HUES64 (cell line): ENCODE results near the gene GAB3.
"Not testable (repeated sequence)": the region's sequence is repeated elsewhere in the genome, so short reads cannot be mapped to it uniquely, and the experiment has no call there.

ENCODE experiments used
- H3K27ac ChIP-seq: 2 replicates; pipeline ENCODE4 v1.7.0; 2013; ENCODE audit warnings: low read depth, low read length, inconsistent platforms
- H3K27me3 ChIP-seq: 2 replicates; pipeline ENCODE4 v1.6.1; 2013; ENCODE audit warnings: mild to moderate bottlenecking, low read length; ENCODE audit not compliant: insufficient read depth
- H3K36me3 ChIP-seq: 2 replicates; pipeline ENCODE4 v1.6.1; 2013; ENCODE audit warnings: mild to moderate bottlenecking, low read length; ENCODE audit not compliant: insufficient read depth
- H3K4me1 ChIP-seq: 2 replicates; pipeline ENCODE4 v1.6.1; 2013; ENCODE audit warnings: mild to moderate bottlenecking, low read length, moderate library complexity; ENCODE audit not compliant: insufficient read depth
- H3K4me3 ChIP-seq: 2 replicates; pipeline ENCODE4 v1.5.1; 2013; ENCODE audit warnings: mild to moderate bottlenecking, low read length, moderate library complexity
- H3K9ac ChIP-seq: 2 replicates; pipeline ENCODE4 v1.6.1; 2013; ENCODE audit warnings: mild to moderate bottlenecking, low read depth, low read length
- H3K9me3 ChIP-seq: 2 replicates; pipeline ENCODE4 v1.6.1; 2013; ENCODE audit warnings: low read depth, low read length; ENCODE audit not compliant: insufficient read depth
- WGBS: fragments of 150-250, 120-280 bp; methylation state at CpG from one replicate; pipeline ENCODE4 v1.1.7; 2013; ENCODE audit warnings: missing lambda C conversion rate; 5-methylcytosine and 5-hydroxymethylcytosine counted together

The GAB3 gene

DNA sequence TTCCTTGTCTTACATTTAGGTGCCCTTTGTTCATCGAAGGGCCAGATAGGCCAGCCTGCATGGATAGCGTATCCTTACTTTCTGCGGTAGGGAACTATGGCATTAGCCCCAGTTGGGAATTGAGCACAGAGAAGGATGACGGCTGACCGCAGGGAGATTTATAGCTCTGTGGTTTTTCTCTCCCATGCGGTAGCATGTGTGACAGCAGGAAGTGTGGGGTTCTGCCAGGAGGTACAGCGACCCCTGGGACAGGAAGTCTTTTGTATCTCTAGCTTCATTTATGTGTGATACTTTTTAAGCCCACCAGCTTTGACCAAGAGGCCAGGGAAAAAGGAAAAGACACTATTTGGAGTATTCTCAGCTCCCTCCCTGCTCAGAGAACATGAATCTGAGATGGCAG is 33.1 kb downstream of the GAB3 start:
- no peaks in the 10 kb centered on the region for H3K4me1 ChIP-seq
- no peaks in the 10 kb centered on the region for H3K36me3 ChIP-seq
- H3K4me3 ChIP-seq = no peak overlapping the region
- no peaks in the 10 kb centered on the region for H3K27me3 ChIP-seq
- H3K9ac ChIP-seq = no peak overlapping the region
- no peaks in the 10 kb centered on the region for H3K9me3 ChIP-seq
- H3K27ac ChIP-seq = no peak overlapping the region
- 85% methylated on average over 6 of the region's 7 CpGs for WGBS

DNA sequence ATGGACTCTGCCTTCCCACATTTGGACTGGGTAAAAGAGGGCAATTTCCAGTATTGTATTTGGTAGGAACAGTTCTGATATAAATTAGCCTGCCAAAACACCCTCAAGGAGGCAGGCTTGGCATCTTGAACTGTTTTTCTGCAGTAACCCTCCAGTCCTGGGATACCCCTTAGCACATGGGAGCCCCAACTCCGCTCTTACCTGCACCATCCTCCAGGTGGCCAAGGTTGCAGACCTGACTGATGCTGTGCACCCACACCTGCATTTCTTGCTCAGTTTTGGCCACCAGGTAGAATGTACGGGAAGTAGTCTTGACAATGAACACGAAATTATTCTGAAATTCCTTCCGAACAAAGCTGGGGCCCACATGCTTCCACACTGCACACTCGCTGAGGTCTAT is 35.1 kb downstream of the GAB3 start:
- Histone ChIP-seq H3K27me3 (no peaks in the 10 kb centered on the region), H3K9me3 (no peaks in the 10 kb centered on the region), H3K36me3 (no peaks in the 10 kb centered on the region), H3K4me3 (no peak overlapping the region), H3K27ac (no peak overlapping the region), H3K9ac (no peak overlapping the region), H3K4me1 (no peaks in the 10 kb centered on the region)
- 93% methylated on average over 5 of the region's 5 CpGs for WGBS

DNA sequence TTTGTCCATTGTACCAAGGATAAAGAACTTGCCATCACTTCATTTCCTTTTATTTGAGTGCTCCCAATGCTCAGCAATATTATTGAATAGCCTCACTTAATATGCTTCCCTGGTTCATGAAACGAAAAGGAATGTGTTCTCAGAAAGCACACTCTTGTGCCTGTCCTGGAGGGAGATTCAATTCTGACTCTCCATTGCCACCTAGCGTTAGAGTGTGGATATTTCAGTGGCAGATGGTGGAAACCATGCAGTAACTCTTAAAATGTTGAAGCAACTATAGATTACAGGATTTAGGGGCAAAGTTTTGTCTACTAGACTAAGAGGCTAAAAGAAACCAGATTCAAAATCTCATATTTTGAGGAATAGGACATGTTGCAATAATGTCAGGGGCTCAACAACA is 36.0 kb downstream of the GAB3 start:
- WGBS = 7% methylated on average over 2 of the region's 2 CpGs

DNA sequence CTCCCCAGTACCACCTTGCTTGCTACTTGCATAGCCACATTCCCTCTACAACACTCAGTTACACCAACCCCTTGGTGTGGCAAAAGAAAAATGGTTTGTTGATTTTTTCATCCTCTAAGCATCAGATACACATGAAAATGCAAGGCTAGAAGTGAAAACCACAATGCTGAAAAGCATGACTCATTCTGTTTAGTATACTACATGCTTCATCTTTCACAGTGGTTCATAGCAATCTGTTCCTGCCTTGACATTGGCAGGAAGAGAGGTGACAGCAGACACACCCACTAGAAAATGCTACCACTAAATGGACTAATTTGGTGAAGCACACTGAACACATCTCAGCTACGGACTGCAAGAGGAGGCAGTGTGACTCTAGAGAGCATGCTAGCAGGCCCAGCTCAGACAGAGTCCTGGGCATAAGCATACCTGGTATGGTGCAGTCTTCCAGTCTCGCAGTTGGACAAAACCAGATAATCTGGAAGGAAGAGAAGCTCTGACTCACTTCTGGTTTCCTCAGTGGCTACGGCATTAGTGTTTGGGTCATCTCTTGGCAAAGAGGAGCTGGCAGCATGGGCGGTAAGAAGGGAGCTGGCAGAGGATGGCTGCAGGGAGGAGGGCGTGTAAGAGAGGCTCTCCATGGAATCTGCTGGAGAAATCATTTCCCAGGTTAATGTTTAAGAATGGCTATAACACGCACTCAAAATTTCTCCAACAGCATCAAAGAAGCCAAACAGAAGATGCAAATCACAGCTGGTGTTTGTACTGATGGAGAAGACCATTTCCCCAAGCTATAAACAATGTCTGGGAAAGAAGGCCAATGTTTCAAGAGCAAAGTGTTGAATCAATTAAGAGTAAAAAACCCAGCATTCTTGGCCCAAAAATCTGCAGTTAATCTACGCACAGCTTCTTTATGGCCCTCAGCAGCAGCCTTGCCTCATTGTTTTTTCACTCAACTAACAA is 37.8 kb downstream of the GAB3 start:
- Histone ChIP-seq H3K9ac (no peak overlapping the region), H3K27me3 (no peaks in the 10 kb centered on the region), H3K4me1 (no peaks in the 10 kb centered on the region), H3K4me3 (no peak overlapping the region), H3K27ac (no peak overlapping the region), H3K9me3 (no peaks in the 10 kb centered on the region), H3K36me3 (no peaks in the 10 kb centered on the region)
- WGBS = 92% methylated on average over 7 of the region's 7 CpGs

More for the DNA sequence above, 36.0 kb downstream of the GAB3 start:
- H3K9me3 ChIP-seq = no peaks in the 10 kb centered on the region
- no peaks in the 10 kb centered on the region for H3K36me3 ChIP-seq
- H3K27me3 ChIP-seq = no peaks in the 10 kb centered on the region
- no peak overlapping the region for H3K9ac ChIP-seq
- no peak overlapping the region for H3K27ac ChIP-seq
- no peak overlapping the region for H3K4me3 ChIP-seq
- H3K4me1 ChIP-seq = no peaks in the 10 kb centered on the region

DNA sequence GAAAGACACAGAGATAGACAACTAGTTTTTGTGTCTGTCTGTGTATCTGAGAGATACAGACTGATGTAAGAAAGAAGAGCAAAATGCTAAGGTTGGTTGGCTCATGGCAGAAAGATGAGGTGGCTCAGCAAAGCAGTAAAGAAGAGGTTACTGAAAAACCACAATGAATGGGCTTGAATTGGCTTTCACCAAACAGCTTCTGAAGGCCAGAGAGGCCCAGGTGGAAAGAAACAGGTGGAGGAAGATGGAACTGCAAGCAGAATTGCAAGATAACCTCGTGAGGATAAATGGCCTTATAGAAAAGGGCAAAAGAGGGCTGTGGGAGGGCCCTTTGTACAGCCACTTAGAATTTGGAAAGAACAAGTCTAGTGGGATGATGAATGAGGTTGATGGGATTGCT is 39.6 kb downstream of the GAB3 start:
- Histone ChIP-seq H3K27ac (no peak overlapping the region), H3K4me1 (no peaks in the 10 kb centered on the region), H3K36me3 (no peaks in the 10 kb centered on the region), H3K4me3 (no peak overlapping the region), H3K27me3 (no peaks in the 10 kb centered on the region), H3K9me3 (no peaks in the 10 kb centered on the region), H3K9ac (no peak overlapping the region)
- 70% methylated on average over 1 of the region's 1 CpG for WGBS

DNA sequence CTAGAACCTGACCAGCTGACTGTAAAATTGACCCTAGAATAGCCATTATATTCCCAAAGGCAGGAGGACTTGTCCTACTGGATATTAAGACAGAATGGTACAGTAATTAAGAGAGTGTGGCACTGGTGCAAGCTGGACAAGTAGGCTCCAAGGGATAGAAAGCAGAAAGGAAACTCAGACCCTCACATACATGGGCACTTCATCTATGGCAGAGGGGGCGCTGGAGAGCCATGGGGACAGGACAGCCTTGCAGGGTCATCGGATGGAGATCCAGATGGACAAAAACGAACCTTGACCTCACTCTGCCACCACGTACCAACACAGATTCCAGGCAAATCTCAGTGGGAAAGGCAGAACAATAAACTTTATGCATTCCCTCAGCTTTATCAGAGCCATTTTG is 40.6 kb downstream of the GAB3 start:
- Histone ChIP-seq H3K4me3 (no peak overlapping the region), H3K27ac (no peak overlapping the region), H3K4me1 (no peaks in the 10 kb centered on the region), H3K36me3 (no peaks in the 10 kb centered on the region), H3K9me3 (no peaks in the 10 kb centered on the region), H3K27me3 (no peaks in the 10 kb centered on the region), H3K9ac (no peak overlapping the region)
- WGBS = 90% methylated on average over 4 of the region's 4 CpGs

DNA sequence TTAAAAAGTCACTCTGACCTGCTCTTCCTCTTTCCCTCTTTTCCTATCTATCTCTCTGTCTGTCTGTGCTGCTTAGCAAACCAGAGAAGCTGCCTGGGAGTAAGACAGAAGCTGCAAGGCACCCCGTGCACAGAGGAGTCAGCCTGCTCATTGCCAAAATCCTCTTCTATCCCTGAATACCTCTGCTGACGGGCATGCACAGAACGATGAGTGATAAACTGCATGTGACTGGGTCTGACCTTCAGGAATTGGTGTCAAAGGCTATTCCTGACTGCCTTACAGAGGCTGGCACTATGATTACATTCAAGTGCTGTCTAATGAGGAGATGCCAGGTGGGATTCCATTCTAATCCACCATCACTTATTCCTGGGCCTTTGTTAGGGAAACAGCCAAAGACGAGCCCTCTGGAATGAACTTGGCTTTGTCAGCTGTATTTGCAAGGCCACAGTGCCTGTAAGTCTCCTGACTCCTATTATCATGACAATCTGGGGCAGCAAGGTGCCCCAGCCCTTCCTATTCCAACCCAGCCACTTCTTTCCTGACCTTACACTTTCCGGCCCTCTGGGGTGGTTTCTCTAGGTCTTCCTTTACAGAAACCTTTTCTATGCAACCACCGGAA is 52.1 kb downstream of the GAB3 start:
- H3K9me3 ChIP-seq = no peaks in the 10 kb centered on the region
- WGBS = 51% methylated on average over 6 of the region's 6 CpGs
- H3K9ac ChIP-seq = no peak overlapping the region
- H3K4me3 ChIP-seq = no peak overlapping the region
- no peaks in the 10 kb centered on the region for H3K27me3 ChIP-seq
- H3K27ac ChIP-seq = peak overlapping the region; percentile 65; the same call in 1 of the 2 replicates
- H3K36me3 ChIP-seq = no peaks in the 10 kb centered on the region
- H3K4me1 ChIP-seq = no peaks in the 10 kb centered on the region

DNA sequence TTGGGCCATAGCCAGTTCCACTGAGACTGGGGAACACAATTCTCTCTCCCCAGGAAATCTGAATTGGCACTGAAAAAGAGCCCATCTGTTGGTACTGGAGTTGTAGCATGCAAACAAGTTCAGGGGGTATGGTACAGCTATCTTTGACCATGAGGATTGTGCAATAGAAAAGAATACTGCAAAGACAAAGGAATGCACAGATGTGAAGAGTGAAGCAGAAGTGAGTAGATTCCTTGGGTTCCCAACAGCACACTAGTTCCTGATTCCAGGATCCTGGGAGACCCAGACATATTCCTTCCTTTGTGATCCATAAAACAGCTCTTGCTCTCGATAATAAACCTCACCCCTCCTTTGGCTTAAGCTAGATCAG is 54.2 kb downstream of the GAB3 start:
- no peaks in the 10 kb centered on the region for H3K9me3 ChIP-seq
- WGBS = 96% methylated on average over 1 of the region's 1 CpG
- H3K27me3 ChIP-seq = no peaks in the 10 kb centered on the region

DNA sequence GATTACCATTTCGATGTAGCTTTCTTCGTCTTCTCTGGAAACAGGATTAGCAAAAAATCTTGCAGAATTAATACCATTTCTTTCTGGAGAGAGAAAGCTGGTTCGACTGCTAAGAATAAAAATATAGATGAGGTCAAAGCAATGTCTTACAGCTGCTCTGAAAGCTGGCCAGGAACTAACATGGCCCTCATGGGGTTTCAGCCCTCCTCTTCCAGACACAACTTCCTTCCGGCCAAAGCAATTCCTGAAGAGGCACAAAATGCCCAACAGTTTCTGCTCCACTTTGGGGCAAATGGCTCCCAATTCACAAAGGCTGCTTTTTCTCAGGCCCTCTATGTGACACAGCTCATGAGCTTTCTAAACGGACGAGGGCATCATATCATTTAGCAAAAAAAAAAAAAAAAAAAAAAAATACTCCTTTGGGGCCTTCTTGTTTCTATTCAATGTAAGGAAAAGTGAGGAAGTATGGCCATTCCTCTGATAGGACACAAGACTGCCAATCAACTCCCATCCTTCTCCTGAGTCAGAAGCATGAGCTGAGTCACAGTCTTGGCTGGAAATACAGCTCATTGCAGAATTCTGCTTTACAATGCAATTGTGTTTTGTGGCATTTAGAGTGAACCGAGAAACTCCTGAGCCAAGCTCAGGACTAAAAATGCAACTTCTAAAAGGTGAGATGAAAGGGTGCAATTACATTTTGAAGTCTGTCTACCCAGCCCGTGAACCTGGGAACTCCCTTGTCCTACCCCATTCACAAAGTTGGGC is 54.8 kb downstream of the GAB3 start:
- WGBS = 81% methylated on average over 3 of the region's 8 CpGs
- Histone ChIP-seq H3K27me3 (no peaks in the 10 kb centered on the region), H3K27ac (no peak overlapping the region), H3K9ac (no peak overlapping the region), H3K4me1 (no peaks in the 10 kb centered on the region), H3K9me3 (no peaks in the 10 kb centered on the region), H3K36me3 (no peaks in the 10 kb centered on the region), H3K4me3 (no peak overlapping the region)

More for the DNA sequence above, 54.2 kb downstream of the GAB3 start:
- Histone ChIP-seq H3K4me1 (no peaks in the 10 kb centered on the region), H3K36me3 (no peaks in the 10 kb centered on the region), H3K4me3 (no peak overlapping the region), H3K9ac (no peak overlapping the region), H3K27ac (no peak overlapping the region)

DNA sequence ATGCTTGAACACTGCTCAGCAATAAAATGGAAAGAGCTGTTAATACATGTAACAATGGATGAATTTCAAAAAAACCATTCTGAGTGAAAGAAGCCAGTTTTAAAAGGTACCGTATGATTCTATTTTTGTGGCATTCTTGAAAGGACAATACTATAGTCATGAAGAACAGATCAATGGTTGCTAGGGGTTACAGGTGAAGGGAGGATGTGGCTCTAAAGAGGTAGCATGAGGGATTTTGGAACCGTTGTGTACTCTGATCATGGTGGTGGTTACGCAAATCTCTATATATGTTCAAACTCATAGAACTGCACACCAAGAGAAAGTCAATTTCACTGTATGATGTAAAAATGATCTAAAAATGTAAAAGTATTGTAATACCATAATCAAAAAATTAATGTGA is 57.5 kb downstream of the GAB3 start:
- Histone ChIP-seq H3K4me1 (no peaks in the 10 kb centered on the region), H3K9me3 (no peaks in the 10 kb centered on the region), H3K27me3 (no peaks in the 10 kb centered on the region), H3K9ac (no peak overlapping the region), H3K4me3 (no peak overlapping the region), H3K27ac (no peak overlapping the region), H3K36me3 (no peaks in the 10 kb centered on the region)
- WGBS = 95% methylated on average over 1 of the region's 3 CpGs

DNA sequence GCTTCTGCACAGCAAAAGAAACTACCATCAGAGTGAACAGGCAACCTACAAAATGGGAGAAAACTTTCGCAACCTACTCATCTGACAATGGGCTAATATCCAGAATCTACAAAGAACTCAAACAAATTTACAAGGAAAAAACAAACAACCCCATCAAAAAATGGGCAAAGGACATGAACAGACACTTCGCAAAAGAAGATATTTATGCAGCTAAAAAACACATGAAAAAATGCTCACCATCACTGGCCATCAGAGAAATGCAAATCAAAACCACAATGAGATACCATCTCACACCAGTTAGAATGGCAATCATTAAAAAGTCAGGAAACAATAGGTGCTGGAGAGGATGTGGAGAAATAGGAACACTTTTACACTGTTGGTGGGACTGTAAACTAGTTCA is 60.4 kb downstream of the GAB3 start:
- 92% methylated on average over 2 of the region's 2 CpGs for WGBS
- H3K9ac ChIP-seq, H3K9me3 ChIP-seq, H3K27ac ChIP-seq, H3K4me3 ChIP-seq, H3K4me1 ChIP-seq, H3K36me3 ChIP-seq, H3K27me3 ChIP-seq: not testable (repeated sequence)
